Osteocyte (in vitro differentiated cells): ENCODE results near the gene FAM149A. TPM values are rescaled to one million over a fixed set of nuclear protein-coding genes. Genes with fewer than 3 reads are reported as not detected.

Experiments
- DNase-seq: peaks from one replicate; pipeline ENCODE4 v3.0.0; 2021; ENCODE audit warnings: mixed read lengths; ENCODE audit not compliant: unreplicated experiment; ENCODE audit errors: extremely low spot score
- H3K27ac Mint-ChIP-seq: one replicate; pipeline ENCODE4 v1.8.0; 2021; ENCODE audit warnings: mild to moderate bottlenecking, mixed read lengths; ENCODE audit not compliant: unreplicated experiment
- H3K27me3 Mint-ChIP-seq: one replicate; pipeline ENCODE4 v1.8.0; 2021; ENCODE audit warnings: mixed read lengths; ENCODE audit not compliant: unreplicated experiment
- H3K36me3 Mint-ChIP-seq: one replicate; pipeline ENCODE4 v1.8.0; 2021; ENCODE audit warnings: mixed read lengths; ENCODE audit not compliant: unreplicated experiment
- H3K4me1 Mint-ChIP-seq: one replicate; pipeline ENCODE4 v1.8.0; 2021; ENCODE audit warnings: mixed read lengths; ENCODE audit not compliant: unreplicated experiment
- H3K4me3 Mint-ChIP-seq: one replicate; pipeline ENCODE4 v1.8.0; 2021; ENCODE audit warnings: mild to moderate bottlenecking, moderate library complexity, mixed read lengths; ENCODE audit not compliant: unreplicated experiment
- H3K9me3 Mint-ChIP-seq: one replicate; pipeline ENCODE4 v1.8.0; 2021; ENCODE audit warnings: mixed read lengths; ENCODE audit not compliant: unreplicated experiment
- total RNA-seq: library from RNA; stranded (reverse); gene quantifications from 2 replicates; pipeline ENCODE4 v1.2.1, GENCODE V29; 2021
- TF ChIP-seq, protein P1 (sequence below): fragments of 200-600 bp; sonication (generic); IDR thresholded peaks from 2 replicates; pipeline ENCODE4 v1.5.0; 2021; ENCODE audit warnings: antibody characterized with exemption, mild to moderate bottlenecking, moderate library complexity

FAM149A gene
- total RNA-seq, 1 donor from 2014 or later, result 2.3 TPM

DNA sequence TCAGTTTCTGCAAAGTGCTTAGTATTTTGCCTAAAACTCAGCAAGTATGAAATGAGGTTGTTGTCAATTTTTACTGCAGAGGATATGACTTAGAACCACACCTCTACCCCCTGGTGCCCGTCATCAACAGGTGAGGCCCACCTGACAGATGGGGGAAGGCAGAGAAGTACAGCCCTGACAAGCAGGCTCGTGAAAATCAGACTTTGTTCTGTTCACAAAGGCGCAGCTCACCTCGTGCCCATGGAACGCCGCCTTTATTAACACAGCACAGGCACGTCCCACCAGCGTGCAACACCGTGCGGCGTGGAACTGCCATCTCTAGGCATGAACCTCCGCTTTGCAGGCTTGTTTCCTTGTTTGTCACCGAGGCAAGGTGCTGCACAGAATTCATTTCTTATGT lies 100.2 kb downstream of the FAM149A start:
- Mint-ChIP-seq H3K27ac (no peak overlapping the region), H3K4me1 (no peaks in the 10 kb centered on the region), H3K27me3 (no peaks in the 10 kb centered on the region), H3K9me3 (peaks cover 11% of the 10 kb centered on the region), H3K4me3 (no peak overlapping the region), H3K36me3 (peaks cover 8% of the 10 kb centered on the region)
- TF ChIP-seq, protein P1, sequence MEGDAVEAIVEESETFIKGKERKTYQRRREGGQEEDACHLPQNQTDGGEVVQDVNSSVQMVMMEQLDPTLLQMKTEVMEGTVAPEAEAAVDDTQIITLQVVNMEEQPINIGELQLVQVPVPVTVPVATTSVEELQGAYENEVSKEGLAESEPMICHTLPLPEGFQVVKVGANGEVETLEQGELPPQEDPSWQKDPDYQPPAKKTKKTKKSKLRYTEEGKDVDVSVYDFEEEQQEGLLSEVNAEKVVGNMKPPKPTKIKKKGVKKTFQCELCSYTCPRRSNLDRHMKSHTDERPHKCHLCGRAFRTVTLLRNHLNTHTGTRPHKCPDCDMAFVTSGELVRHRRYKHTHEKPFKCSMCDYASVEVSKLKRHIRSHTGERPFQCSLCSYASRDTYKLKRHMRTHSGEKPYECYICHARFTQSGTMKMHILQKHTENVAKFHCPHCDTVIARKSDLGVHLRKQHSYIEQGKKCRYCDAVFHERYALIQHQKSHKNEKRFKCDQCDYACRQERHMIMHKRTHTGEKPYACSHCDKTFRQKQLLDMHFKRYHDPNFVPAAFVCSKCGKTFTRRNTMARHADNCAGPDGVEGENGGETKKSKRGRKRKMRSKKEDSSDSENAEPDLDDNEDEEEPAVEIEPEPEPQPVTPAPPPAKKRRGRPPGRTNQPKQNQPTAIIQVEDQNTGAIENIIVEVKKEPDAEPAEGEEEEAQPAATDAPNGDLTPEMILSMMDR, result no peak
- DNase-seq, result no peak

GRCh38 chr4:186205156-186205555 lies 100.7 kb downstream of the FAM149A start:
- no peaks in the 10 kb centered on the region for H3K27me3 Mint-ChIP-seq
- H3K9me3 Mint-ChIP-seq, result peaks cover 13% of the 10 kb centered on the region
- TF ChIP-seq, protein P1, result no peak
- DNase-seq, result no peak
- H3K36me3 Mint-ChIP-seq, result peaks cover 8% of the 10 kb centered on the region
- no peak overlapping the region for H3K4me3 Mint-ChIP-seq
- no peaks in the 10 kb centered on the region for H3K4me1 Mint-ChIP-seq
- H3K27ac Mint-ChIP-seq, result no peak overlapping the region

- Mint-ChIP-seq H3K36me3 (no peaks in the 10 kb centered on the region), H3K4me3 (no peak overlapping the region), H3K4me1 (peaks cover 3% of the 10 kb centered on the region), H3K9me3 (no peaks in the 10 kb centered on the region), H3K27me3 (peaks cover 40% of the 10 kb centered on the region), H3K27ac (no peak overlapping the region)
- TF ChIP-seq, protein P1, result no peak
- no peak for DNase-seq
Measured at GRCh38 chr4:186216465-186217024, 112.0 kb downstream of the FAM149A start.

GRCh38 chr4:186217733-186218293 lies 113.3 kb downstream of the FAM149A start:
- Mint-ChIP-seq H3K27ac (no peak overlapping the region), H3K9me3 (peaks cover 8% of the 10 kb centered on the region), H3K27me3 (peaks cover 50% of the 10 kb centered on the region), H3K36me3 (no peaks in the 10 kb centered on the region), H3K4me3 (no peak overlapping the region), H3K4me1 (peaks cover 3% of the 10 kb centered on the region)
- TF ChIP-seq, protein P1, result no peak
- DNase-seq, result no peak

DNA sequence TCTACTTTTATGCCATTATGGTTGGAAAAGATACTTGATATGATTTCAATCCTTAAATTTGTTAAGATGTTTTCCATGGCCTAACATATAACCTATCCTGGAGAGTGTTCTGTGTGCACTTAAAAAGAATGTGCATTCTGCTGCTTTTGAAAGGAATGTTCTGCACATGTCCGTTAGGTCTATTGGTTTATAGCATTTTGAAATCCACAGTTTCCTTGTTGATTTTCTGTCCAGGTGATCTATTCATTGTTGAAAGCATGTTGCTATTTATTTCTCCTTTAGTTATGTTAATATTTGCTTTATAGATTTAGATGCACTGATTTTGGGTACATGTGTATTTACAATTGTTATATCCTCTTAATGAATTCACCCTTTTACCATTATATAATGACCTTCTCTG lies 117.1 kb downstream of the FAM149A start:
- no peaks in the 10 kb centered on the region for H3K36me3 Mint-ChIP-seq
- DNase-seq, result no peak
- H3K9me3 Mint-ChIP-seq, result peaks cover 22% of the 10 kb centered on the region
- no peak overlapping the region for H3K27ac Mint-ChIP-seq
- H3K4me1 Mint-ChIP-seq, result peaks cover 3% of the 10 kb centered on the region
- H3K4me3 Mint-ChIP-seq, result no peak overlapping the region
- peaks cover 30% of the 10 kb centered on the region for H3K27me3 Mint-ChIP-seq
- TF ChIP-seq, protein P1, result no peak

Other genes starting within 250 kb of the FAM149A start
- gene TLR3, start 35.5 kb upstream of the FAM149A start, total RNA-seq, result 7.5 and 8.2 TPM in 2 replicates
- gene CYP4V2, start 86.9 kb downstream of the FAM149A start, total RNA-seq, result 14.1 and 14.4 TPM in 2 replicates
- gene KLKB1, start 122.8 kb downstream of the FAM149A start, total RNA-seq, result 0.43 TPM in 1 of 2 replicates, not detected in the other
- gene F11, start 161.5 kb downstream of the FAM149A start, total RNA-seq, result not detected in 2 replicates